GM19397 (cell line): Measurements from ENCODE around the gene DAB2IP.

Source experiments
- ATAC-seq: cut with Tn5 transposase; IDR thresholded peaks from one replicate; pipeline ENCODE4 v1.9.1; 2021; ENCODE audit warnings: mild to moderate bottlenecking, moderate library complexity; ENCODE audit not compliant: unreplicated experiment

DAB2IP gene

DNA sequence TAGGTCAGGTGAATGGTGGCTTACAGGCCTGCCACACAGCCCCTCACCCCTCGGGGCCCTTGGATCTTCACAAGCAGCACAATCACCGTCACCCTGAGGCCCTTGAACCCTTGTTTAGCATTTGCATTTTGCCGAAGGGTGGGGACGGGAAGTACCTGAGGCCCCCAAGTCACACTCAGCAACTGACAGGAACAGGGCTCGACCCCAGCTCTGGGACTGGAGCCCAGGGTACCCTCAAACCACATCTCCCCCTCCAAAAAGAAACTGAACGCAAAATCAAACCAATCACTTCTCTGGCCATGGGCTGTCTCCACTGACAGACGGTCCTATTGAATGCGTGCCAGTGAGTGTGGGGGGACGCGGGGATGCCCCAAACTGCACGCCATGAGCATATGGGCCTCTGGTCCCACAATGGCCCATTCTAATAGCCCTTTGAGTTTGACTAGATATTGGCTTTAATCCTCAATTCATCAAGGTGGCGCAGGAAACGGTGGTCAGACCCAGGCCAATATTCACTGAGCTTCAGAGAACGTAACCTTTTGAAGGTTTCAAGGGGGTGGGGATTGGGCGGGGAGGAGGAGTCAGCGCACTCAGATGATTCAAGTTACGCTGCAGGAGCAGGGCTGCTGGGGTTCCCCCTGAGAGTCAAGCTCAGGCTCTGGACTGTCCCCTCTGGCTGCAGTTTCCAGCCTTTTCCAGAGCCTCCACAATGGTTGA, 176.0 kb downstream of the DAB2IP start:
- no peak for ATAC-seq

DNA sequence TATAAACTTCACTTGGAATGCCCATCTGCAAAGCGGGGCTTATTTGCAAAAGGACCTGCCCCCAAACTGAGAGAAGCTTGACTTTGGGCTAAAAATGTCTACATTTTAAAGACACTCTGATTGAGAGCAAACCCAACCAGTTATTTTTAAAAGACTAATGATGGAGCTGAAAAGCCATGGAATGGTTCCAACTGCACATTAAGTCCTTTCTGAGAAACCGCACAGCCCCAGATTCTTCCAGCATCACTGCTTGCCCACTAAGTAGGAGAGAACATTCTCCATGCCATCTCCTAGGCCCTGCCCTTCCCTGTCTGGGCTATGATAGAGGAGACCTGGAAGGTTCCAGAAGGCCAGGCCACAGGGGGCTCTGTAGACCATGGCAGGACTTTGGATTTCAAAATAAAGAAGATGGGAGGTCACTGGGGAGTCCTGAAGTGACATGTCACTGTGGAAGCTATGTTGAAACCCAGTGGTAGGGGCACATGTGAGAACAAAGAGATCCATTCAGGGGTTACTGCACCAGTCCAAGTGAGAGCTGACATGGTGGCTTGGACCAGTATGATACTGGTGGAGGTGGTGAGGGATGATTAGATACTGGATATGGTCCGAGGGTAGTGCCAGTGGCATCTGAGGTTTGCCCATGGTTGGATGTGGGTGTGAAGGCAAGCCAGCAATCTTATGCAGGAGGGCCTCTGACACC, 179.2 kb downstream of the DAB2IP start:
- ATAC-seq: no peak

DNA sequence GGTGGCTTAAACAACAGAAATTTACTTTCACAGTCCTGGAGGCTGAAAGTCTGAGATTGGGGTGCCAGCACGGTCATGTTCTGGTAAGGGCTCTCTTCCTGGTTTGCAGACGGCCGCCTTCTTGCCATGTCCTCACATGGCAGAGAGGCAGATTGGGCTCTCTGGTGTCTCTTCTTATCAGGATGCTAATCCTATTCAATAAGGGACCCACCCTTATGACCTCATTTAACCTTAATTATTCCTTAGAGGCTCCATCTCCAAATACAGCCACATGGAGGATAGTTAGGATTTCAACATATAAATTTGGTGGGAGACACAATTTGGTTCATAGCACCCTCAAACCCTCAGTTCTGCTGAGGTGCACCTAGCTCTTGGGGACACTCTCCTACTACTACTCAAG, 180.4 kb downstream of the DAB2IP start:
- no peak for ATAC-seq

DNA sequence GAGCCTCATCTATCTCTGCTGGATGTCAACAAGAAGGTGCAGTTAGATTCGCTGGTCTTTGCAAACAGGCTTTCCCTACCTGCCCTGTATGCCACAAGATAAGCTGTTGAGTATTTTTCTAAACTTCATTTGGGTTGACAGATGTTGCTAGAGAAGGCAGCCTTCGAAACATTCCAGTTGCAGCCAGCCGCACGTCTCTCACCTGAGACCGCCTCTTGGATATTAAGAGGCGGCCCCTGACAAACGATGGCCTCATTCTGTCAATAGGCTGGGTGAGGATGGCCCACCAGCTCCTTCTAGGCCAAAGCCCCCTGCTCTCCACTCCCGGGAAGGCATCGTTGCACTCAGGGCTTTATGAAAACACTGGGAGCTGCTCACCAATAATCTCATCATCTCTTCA, 181.6 kb downstream of the DAB2IP start:
- ATAC-seq: no peak
